Peyer's patch (tissue), 4 donors: Measurements from ENCODE around the gene LUC7L2.
"Not testable (repeated sequence)": the region's sequence is repeated elsewhere in the genome, so short reads cannot be mapped to it uniquely, and the experiment has no call there.

Experiments
- POLR2A ChIP-seq, 2 donors: fragments of 450-650 bp; IDR thresholded peaks; one replicate each; pipeline ENCODE4 v1.5.1; 2017; ENCODE audit warnings: antibody characterized with exemption in 2 of 2, mild to moderate bottlenecking in 2 of 2, moderate library complexity in 2 of 2
- TF ChIP-seq, protein P1 (sequence below), 6 experiments: fragments of 450-650 bp in 4 of 6; fragments of 200-600 bp in 2 of 6; sonication (generic) in 1 of 6; IDR thresholded peaks; one replicate each; pipeline ENCODE4 v1.5.1; 2017 to 2019; ENCODE audit warnings: antibody characterized with exemption in 6 of 6, mild to moderate bottlenecking in 3 of 6, moderate library complexity in 1 of 6

DNA sequence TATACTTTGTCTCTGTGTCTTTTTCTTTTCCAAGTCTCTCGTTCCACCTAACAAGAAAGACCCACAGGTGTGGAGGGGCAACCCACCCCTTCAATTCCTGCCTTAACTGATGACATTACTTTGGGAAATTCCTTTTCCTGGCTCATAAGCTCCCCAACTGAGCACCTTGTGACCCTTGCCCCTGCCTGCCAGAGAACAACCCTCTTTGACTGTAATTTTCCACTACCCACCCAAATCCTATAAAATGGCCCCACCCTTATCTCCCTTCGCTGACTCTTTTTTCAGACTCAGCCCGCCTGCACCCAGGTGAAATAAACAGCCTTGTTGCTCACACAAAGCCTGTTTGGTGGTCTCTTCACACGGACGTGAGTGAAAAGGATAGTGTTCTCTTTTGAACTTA lies 108.6 kb downstream of the LUC7L2 start:
- not testable (repeated sequence) for TF ChIP-seq POLR2A (IDR thresholded peaks at IDR 0.05)
- TF ChIP-seq, protein P1, sequence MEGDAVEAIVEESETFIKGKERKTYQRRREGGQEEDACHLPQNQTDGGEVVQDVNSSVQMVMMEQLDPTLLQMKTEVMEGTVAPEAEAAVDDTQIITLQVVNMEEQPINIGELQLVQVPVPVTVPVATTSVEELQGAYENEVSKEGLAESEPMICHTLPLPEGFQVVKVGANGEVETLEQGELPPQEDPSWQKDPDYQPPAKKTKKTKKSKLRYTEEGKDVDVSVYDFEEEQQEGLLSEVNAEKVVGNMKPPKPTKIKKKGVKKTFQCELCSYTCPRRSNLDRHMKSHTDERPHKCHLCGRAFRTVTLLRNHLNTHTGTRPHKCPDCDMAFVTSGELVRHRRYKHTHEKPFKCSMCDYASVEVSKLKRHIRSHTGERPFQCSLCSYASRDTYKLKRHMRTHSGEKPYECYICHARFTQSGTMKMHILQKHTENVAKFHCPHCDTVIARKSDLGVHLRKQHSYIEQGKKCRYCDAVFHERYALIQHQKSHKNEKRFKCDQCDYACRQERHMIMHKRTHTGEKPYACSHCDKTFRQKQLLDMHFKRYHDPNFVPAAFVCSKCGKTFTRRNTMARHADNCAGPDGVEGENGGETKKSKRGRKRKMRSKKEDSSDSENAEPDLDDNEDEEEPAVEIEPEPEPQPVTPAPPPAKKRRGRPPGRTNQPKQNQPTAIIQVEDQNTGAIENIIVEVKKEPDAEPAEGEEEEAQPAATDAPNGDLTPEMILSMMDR (IDR thresholded peaks at IDR 0.05), result not testable (repeated sequence)
